Measurements from ENCODE around the gene DDX17. TPM values are rescaled to one million over a fixed set of nuclear protein-coding genes. Genes with fewer than 3 reads are reported as not detected.
A peak's percentile ranks its signal among the peaks of the same experiment; 100 is the strongest.

Gene DDX17
- total RNA-seq, 3 donors from 2014 or later: 586 to 1,018 (median 961) TPM

GRCh38 chr22:38443628-38444521, 62.2 kb downstream of the DDX17 start:
- H3K9me3 ChIP-seq: no peaks in the 10 kb centered on the region
- H3K36me3 ChIP-seq: no peaks in the 10 kb centered on the region
- no peak overlapping the region for H3K27ac ChIP-seq
- H3K4me1 ChIP-seq: no peaks in the 10 kb centered on the region
- intact Hi-C loops (cut with DNase I; ENCODE audit: low total_unique reads): loop anchor here (1.0 kb wide), 1 partner anchor 26 kb away; no protein-coding TSS in a partner anchor
- TF ChIP-seq POLR2A (IDR thresholded peaks at IDR 0.05) (no peak), POLR2AphosphoS5 (IDR thresholded peaks at IDR 0.05) (no peak), CTCF (IDR thresholded peaks at IDR 0.05) (no peak)
- no peak overlapping the region for H3K4me3 ChIP-seq
- peak in 1 of 2 donors; percentile 61 for DNase-seq (ENCODE audit: low spot score in 2 of 2)
- peaks cover 0 to 9% of the 10 kb centered on the region in 2 donors for H3K27me3 ChIP-seq

- H3K27ac ChIP-seq: no peak overlapping the region
- no peak for DNase-seq (ENCODE audit: low spot score in 2 of 2)
- no peak for TF ChIP-seq CTCF (IDR thresholded peaks at IDR 0.05)
- no peak for TF ChIP-seq POLR2A (IDR thresholded peaks at IDR 0.05)
- no peak for TF ChIP-seq POLR2AphosphoS5 (IDR thresholded peaks at IDR 0.05)
- no peak overlapping the region for H3K4me3 ChIP-seq
- peaks cover 0 to 8% of the 10 kb centered on the region in 2 donors for H3K27me3 ChIP-seq
- no peaks in the 10 kb centered on the region for H3K9me3 ChIP-seq
- H3K36me3 ChIP-seq: no peaks in the 10 kb centered on the region
- intact Hi-C loops (cut with DNase I; ENCODE audit: low total_unique reads): loop anchor here (1.0 kb wide), 1 partner anchor 27 kb away; no protein-coding TSS in a partner anchor
- no peaks in the 10 kb centered on the region for H3K4me1 ChIP-seq
These were observed 63.0 kb downstream of the DDX17 start for GRCh38 chr22:38442967-38443627.

GRCh38 chr22:38441620-38442287, 64.4 kb downstream of the DDX17 start:
- Histone ChIP-seq H3K27ac (no peak overlapping the region), H3K4me1 (no peaks in the 10 kb centered on the region), H3K36me3 (no peaks in the 10 kb centered on the region), H3K9me3 (no peaks in the 10 kb centered on the region), H3K4me3 (no peak overlapping the region), H3K27me3 (peaks cover 0 to 8% of the 10 kb centered on the region in 2 donors)
- intact Hi-C loops (cut with DNase I; ENCODE audit: low total_unique reads): no loop called here
- no peak for TF ChIP-seq CTCF (IDR thresholded peaks at IDR 0.05)
- no peak for TF ChIP-seq POLR2AphosphoS5 (IDR thresholded peaks at IDR 0.05)
- TF ChIP-seq POLR2A (IDR thresholded peaks at IDR 0.05): no peak
- no peak for DNase-seq (ENCODE audit: low spot score in 2 of 2)

- Histone ChIP-seq H3K4me3 (no peak overlapping the region), H3K27ac (no peak overlapping the region), H3K9me3 (no peaks in the 10 kb centered on the region), H3K4me1 (no peaks in the 10 kb centered on the region), H3K36me3 (no peaks in the 10 kb centered on the region), H3K27me3 (peaks cover 0 to 4% of the 10 kb centered on the region in 2 donors)
- TF ChIP-seq POLR2AphosphoS5 (IDR thresholded peaks at IDR 0.05) (no peak), CTCF (IDR thresholded peaks at IDR 0.05) (no peak), POLR2A (IDR thresholded peaks at IDR 0.05) (no peak)
- intact Hi-C loops (cut with DNase I; ENCODE audit: low total_unique reads): no loop called here
- no peak for DNase-seq (ENCODE audit: low spot score in 2 of 2)
These were observed 65.3 kb downstream of the DDX17 start for GRCh38 chr22:38440747-38441350.

Data from breast epithelium (tissue), 4 donors.